Stimulated activated CD8-positive, alpha-beta memory T cell treated with anti-CD3 and anti-CD28 coated beads, Interleukin-7, amount 100 ng/mL, for 48 hours (primary cell): ENCODE results near the gene EPN1.

ENCODE experiments used
- DNase-seq, 2 donors: peaks; one replicate each; pipeline ENCODE4 v3.0.0-alpha.2; 2020; ENCODE audit warnings: low read depth in 1 of 2; ENCODE audit errors: extremely low read depth in 1 of 2

The EPN1 gene

GRCh38 chr19:55660404-55660803, 14.6 kb upstream of the EPN1 start:
- no peak for DNase-seq

GRCh38 chr19:55660991-55661390, 14.0 kb upstream of the EPN1 start:
- DNase-seq = no peak

GRCh38 chr19:55661826-55662225, 13.2 kb upstream of the EPN1 start:
- DNase-seq = no peak

GRCh38 chr19:55663846-55664536, 11.0 kb upstream of the EPN1 start:
- DNase-seq = no peak

- DNase-seq = no peak
Observed at GRCh38 chr19:55666343-55667005, 8.6 kb upstream of the EPN1 start.

GRCh38 chr19:55667006-55667381, 8.0 kb upstream of the EPN1 start:
- no peak for DNase-seq

- DNase-seq = no peak
Observed at GRCh38 chr19:55667511-55667910, 7.5 kb upstream of the EPN1 start.

- DNase-seq = no peak
Observed at GRCh38 chr19:55667958-55668357, 7.1 kb upstream of the EPN1 start.

- DNase-seq = no peak
Observed at GRCh38 chr19:55668603-55669348, 6.2 kb upstream of the EPN1 start.

GRCh38 chr19:55669418-55670279, 5.4 kb upstream of the EPN1 start:
- no peak for DNase-seq

- DNase-seq = no peak
Observed at GRCh38 chr19:55670280-55671053, 4.6 kb upstream of the EPN1 start.

GRCh38 chr19:55671054-55671378, 4.0 kb upstream of the EPN1 start:
- DNase-seq = no peak

- DNase-seq = no peak
Observed at GRCh38 chr19:55672418-55672817, 2.6 kb upstream of the EPN1 start.

GRCh38 chr19:55673465-55673864, 1.6 kb upstream of the EPN1 start:
- no peak for DNase-seq

GRCh38 chr19:55673889-55674288, 1.1 kb upstream of the EPN1 start:
- DNase-seq = no peak

- DNase-seq = no peak
Observed at GRCh38 chr19:55674459-55674840, 576 bp upstream of the EPN1 start.

- no peak for DNase-seq
Observed at GRCh38 chr19:55675661-55676354, 782 bp downstream of the EPN1 start.

GRCh38 chr19:55676383-55676782, 1.4 kb downstream of the EPN1 start:
- DNase-seq = no peak

- no peak for DNase-seq
Observed at GRCh38 chr19:55676889-55677505, 2.0 kb downstream of the EPN1 start.
